ENCODE data around the gene GPR146.

- no peak for TF ChIP-seq CTCF (conservative IDR thresholded peaks at IDR 0.05 in 1 of 2, IDR thresholded peaks at IDR 0.05 in 1 of 2; ENCODE audit: low read depth in 1 of 2, low read length in 2 of 2)
- no peak for TF ChIP-seq EZH2 (IDR thresholded peaks at IDR 0.05; ENCODE audit: low read length, missing control alignments)
These were observed 47.3 kb downstream of the GPR146 start for GRCh38 chr7:1091644-1092027.
